Measurements from ENCODE around the gene MED25.

DNA sequence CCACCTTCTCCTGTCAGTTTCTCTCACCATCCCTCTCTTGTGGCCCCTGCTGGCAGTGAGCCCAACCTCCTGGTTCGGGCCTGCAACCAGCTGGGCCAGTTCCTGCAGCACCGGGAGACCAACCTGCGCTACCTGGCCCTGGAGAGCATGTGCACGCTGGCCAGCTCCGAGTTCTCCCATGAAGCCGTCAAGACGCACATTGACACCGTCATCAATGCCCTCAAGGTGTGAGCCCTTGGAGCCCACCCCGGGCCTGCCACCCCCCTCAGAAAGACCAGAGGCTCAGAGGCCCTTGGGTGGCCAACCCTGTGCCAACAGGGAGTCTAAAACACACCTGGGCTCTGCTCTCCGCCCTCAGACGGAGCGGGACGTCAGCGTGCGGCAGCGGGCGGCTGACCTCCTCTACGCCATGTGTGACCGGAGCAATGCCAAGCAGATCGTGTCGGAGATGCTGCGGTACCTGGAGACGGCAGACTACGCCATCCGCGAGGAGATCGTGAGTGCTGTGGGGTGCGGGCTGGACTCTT is 18.8 kb upstream of the MED25 start:
- TF ChIP-seq CTCF (IDR thresholded peaks at IDR 0.05) (no peak), POLR2A (IDR thresholded peaks at IDR 0.05) (no peak)
